22Rv1 (cell line): ENCODE data around the gene NOD1.

Experiments used
- ZFX ChIP-seq: fragments of 450-650 bp; IDR thresholded peaks from 2 replicates; pipeline ENCODE4 v1.6.1; 2017; ENCODE audit warnings: antibody characterized with exemption, borderline replicate concordance
- TF ChIP-seq, protein P1 (sequence below): fragments of 450-650 bp; IDR thresholded peaks from 2 replicates; pipeline ENCODE4 v1.5.1; 2017; ENCODE audit warnings: mild to moderate bottlenecking

DNA sequence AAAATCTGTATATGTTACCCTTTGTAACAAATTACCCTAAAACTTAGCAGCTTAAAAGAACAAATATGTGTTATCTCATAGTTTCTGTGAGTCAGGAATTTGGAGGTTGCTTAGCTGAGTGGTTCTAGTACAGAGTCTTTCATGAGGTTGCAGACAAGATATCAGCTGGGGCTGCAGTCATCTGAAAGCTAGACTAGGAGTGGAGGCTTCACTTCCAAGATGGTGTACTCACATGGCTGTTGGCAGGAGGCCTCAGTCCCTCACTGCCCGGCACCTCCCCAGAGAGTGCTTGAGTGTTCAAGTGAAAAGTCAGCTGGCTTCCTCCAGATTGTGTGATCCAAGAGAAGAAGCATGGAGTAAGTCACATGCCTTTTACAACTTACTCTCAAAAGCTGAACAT, 42.9 kb upstream of the NOD1 start:
- TF ChIP-seq, protein P1, sequence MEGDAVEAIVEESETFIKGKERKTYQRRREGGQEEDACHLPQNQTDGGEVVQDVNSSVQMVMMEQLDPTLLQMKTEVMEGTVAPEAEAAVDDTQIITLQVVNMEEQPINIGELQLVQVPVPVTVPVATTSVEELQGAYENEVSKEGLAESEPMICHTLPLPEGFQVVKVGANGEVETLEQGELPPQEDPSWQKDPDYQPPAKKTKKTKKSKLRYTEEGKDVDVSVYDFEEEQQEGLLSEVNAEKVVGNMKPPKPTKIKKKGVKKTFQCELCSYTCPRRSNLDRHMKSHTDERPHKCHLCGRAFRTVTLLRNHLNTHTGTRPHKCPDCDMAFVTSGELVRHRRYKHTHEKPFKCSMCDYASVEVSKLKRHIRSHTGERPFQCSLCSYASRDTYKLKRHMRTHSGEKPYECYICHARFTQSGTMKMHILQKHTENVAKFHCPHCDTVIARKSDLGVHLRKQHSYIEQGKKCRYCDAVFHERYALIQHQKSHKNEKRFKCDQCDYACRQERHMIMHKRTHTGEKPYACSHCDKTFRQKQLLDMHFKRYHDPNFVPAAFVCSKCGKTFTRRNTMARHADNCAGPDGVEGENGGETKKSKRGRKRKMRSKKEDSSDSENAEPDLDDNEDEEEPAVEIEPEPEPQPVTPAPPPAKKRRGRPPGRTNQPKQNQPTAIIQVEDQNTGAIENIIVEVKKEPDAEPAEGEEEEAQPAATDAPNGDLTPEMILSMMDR, result no peak
- no peak for TF ChIP-seq ZFX
